NCI-H146 treated with DMSO at 0.1 percent for 48 hours (cell line): Measurements from ENCODE around the gene HOXD4.

Experiments used
- DNase-seq: peaks from one replicate; lab custom pipeline; 2025; ENCODE audit not compliant: unreplicated experiment; lab: John Stamatoyannopoulos, UW

The HOXD4 gene

GRCh38 chr2:176126929-176127773, 24.2 kb upstream of the HOXD4 start:
- no peak for DNase-seq

GRCh38 chr2:176127774-176128072, 23.6 kb upstream of the HOXD4 start:
- no peak for DNase-seq

GRCh38 chr2:176128172-176128981, 23.0 kb upstream of the HOXD4 start:
- DNase-seq: no peak

GRCh38 chr2:176128982-176129796, 22.2 kb upstream of the HOXD4 start, which contains the start of gene HOXD8:
Gene HOXD8 (plus strand): TSS chr2:176129705. CDS start chr2:176130367, 662 bp downstream.
- DNase-seq: no peak

GRCh38 chr2:176129813-176130146, 21.6 kb upstream of the HOXD4 start:
- no peak for DNase-seq

- DNase-seq: no peak
Observed at GRCh38 chr2:176130147-176130956, 21.0 kb upstream of the HOXD4 start.

- no peak for DNase-seq
Observed at GRCh38 chr2:176130957-176131847, 20.1 kb upstream of the HOXD4 start.

- DNase-seq: no peak
Observed at GRCh38 chr2:176131848-176132158, 19.5 kb upstream of the HOXD4 start.

- no peak for DNase-seq
Observed at GRCh38 chr2:176132205-176133171, 18.9 kb upstream of the HOXD4 start.

GRCh38 chr2:176133389-176133788, 18.0 kb upstream of the HOXD4 start:
- no peak for DNase-seq

- DNase-seq: no peak
Observed at GRCh38 chr2:176134035-176134434, 17.3 kb upstream of the HOXD4 start.

- no peak for DNase-seq
Observed at GRCh38 chr2:176135035-176135440, 16.3 kb upstream of the HOXD4 start.

GRCh38 chr2:176136374-176137251, 14.7 kb upstream of the HOXD4 start:
- DNase-seq: no peak

GRCh38 chr2:176137252-176137580, 14.1 kb upstream of the HOXD4 start:
- DNase-seq: no peak

- DNase-seq: no peak
Observed at GRCh38 chr2:176137906-176138305, 13.4 kb upstream of the HOXD4 start.

- no peak for DNase-seq
Observed at GRCh38 chr2:176138526-176138922, 12.8 kb upstream of the HOXD4 start.

GRCh38 chr2:176138923-176139660, 12.3 kb upstream of the HOXD4 start:
- DNase-seq: no peak
